GM21723 (cell line): ENCODE measurements around the gene WDR90.

Source experiments
- ATAC-seq: cut with Tn5 transposase; IDR thresholded peaks from one replicate; pipeline ENCODE4 v1.9.1; 2021; ENCODE audit warnings: mild to moderate bottlenecking, moderate library complexity; ENCODE audit not compliant: unreplicated experiment

The WDR90 gene

GRCh38 chr16:648781-649589 is at the start of gene WDR90:
TSS of gene WDR90 (plus strand) at chr16:649365. CDS start at chr16:649417, 52 bp downstream.
- ATAC-seq = peak; percentile 69

DNA sequence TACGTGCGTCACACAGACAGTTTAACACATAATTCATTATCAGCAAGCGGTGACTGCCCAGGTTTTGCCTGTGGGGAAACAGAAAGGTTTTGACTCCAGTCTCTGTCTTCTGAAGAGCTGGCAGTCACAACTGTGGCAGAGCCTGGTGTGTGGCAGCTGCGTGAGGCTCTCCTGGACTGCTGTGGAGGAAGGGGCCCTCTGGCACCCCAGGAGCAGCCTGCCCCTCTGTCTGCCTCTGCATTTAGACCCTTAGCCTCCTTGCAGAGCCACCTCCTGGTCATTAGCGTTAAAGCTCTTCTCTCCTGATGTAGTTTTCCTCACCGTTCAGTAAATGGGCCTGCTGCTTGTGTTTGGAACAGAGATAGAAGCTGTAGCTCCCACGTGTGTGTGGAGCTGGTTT is 48.4 kb upstream of the WDR90 start:
- ATAC-seq = no peak

DNA sequence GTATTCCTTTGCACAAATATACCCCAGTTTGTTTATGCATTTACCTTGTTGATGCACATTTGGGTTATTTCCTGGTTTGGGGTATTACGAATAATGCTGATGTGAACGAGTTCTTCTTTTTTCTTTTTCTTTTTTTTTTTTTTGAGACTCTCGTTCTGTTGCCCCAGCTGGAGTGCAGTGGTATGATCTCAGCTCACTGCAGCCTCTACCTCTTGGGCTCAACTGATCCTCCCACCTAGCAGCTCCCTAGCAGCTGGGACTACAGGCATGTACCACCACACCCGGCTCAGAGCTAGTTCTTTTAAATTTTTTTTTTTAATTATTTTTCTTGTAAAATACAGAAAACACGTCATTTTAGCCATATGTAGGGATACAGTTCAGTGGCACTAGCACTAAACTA is 45.2 kb upstream of the WDR90 start:
- no peak for ATAC-seq

GRCh38 chr16:606656-607307 is 42.4 kb upstream of the WDR90 start:
- ATAC-seq = no peak

- no peak for ATAC-seq
Measured at GRCh38 chr16:608019-608418, 41.1 kb upstream of the WDR90 start.

DNA sequence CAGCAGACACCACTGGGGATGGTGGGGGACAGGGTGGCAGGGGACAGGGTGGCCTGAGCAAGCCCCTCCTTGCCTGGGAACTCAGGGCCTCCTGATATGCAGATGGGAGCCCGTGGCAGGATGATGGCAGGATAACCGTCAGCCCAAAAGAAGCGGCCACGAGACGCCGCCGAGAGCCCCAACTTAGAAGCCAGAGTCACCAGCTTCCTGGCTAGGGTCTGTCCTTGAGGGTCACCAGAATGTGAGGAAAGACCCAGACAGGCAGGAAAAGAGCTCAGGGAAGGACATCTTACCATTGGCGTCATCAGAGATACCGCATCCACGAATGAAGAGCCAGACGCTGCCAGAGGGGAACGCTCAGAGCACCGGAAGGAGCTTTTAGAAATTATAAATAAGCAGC is 39.8 kb upstream of the WDR90 start:
- ATAC-seq = no peak

GRCh38 chr16:609984-610383 is 39.2 kb upstream of the WDR90 start:
- no peak for ATAC-seq

- no peak for ATAC-seq
Measured at GRCh38 chr16:610513-611381, 38.4 kb upstream of the WDR90 start.

GRCh38 chr16:615122-615521 is 34.0 kb upstream of the WDR90 start:
- no peak for ATAC-seq

GRCh38 chr16:616733-617586 is 32.2 kb upstream of the WDR90 start:
- ATAC-seq = no peak

- ATAC-seq = no peak
Measured at GRCh38 chr16:617855-618254, 31.3 kb upstream of the WDR90 start.

DNA sequence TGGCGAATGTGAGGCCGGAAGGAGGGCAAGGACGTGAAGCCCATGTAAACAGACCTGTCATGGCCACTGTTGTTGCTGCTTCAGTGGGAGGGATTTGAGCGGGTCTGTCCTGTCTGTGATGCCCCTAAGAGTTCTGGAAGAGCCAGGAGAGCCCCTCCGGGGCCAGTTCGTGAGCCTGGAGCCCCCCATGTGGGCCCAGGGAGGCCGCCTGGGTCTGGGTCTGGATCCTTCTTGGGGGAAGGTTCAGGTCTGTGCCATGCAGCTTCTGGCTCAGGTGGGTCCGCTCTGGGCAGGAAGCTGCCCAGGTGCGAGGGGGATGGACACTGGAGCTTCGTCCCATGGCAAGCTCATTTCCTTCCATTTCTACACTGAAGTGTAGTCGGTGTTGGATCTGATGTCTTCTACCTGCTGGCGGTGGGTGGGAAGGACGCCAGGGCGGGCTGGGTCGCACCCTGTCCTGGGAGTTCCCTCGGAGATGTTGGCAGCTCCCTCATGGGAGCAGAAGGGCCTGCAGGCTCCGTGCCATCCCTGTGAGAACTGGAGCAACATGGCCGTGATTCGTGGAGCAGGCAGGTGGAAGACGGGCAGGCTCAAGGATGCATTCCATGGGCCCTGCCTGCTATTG is 29.6 kb upstream of the WDR90 start:
- ATAC-seq = no peak

- no peak for ATAC-seq
Measured at GRCh38 chr16:620700-621525, 28.3 kb upstream of the WDR90 start.

GRCh38 chr16:621526-622105 is 27.5 kb upstream of the WDR90 start:
- no peak for ATAC-seq

GRCh38 chr16:622920-623280 is 26.3 kb upstream of the WDR90 start:
- ATAC-seq = no peak

- ATAC-seq = no peak
Measured at GRCh38 chr16:624526-625070, 24.6 kb upstream of the WDR90 start.

DNA sequence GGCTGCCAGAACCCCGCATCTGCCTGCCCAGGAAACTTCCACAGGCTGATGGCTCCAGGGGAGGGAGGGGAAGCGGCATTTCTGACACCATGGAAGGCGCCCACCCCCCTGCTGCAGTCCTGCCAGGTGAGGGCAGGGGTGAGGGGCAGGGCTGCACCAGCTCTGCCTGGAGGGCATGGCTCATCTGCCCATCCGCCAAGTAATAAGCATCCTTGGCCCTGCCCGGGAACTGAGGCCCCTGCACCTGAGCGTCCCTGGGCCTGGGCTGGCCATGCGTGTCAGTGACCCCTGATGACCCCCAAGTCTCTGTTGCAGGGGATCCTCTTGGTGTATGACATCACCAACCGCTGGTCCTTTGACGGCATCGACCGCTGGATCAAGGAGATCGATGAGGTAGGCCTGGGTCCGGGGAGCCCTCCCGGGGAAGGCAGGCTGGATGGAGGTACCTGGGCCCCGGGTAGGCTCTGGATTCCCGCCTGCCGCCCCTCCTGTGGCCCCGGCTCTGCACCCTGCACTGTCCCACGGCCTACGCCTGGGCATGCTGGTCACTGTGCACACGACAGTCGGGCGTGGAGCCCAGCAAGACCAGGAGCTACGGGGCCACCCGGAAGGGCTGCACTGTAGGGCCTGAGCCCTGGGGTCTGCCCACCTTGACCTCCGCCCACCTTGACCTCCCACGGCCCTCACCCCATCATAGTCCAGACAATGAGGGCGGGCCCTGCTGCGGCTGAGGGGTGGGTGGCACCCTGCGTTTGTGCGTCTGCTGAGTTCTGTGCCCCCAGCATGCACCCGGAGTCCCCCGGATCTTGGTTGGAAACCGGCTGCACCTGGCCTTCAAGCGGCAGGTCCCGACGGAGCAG is 23.8 kb upstream of the WDR90 start:
- ATAC-seq = no peak
